ENCODE measurements around the gene LSAMP. TPM values are rescaled to one million over a fixed set of nuclear protein-coding genes. Genes with fewer than 3 reads are reported as not detected.

LSAMP gene
- total RNA-seq, 1 experiment from 2014 or later, result 3.1 TPM

- in situ Hi-C loops (cut with HindIII; ENCODE audit: low pct_unique_long_range_greater_than_20kb, low sequenced_read_pairs) (no loop called here), intact Hi-C loops (cut with micrococcal nuclease; ENCODE audit: unreplicated experiment) (no loop called here)
- H3K36me3 ChIP-seq (ENCODE audit: control insufficient read depth, insufficient read depth, low read length), result no peaks in the 10 kb centered on the region
- H3K4me1 ChIP-seq (ENCODE audit: control insufficient read depth, insufficient read depth, low read length), result no peaks in the 10 kb centered on the region
- no peaks in the 10 kb centered on the region for H3K9me3 ChIP-seq (ENCODE audit: control insufficient read depth, insufficient read depth, low read depth, low read length)
- BruUV-seq (replicated peaks), result no TSS peak
- ATAC-seq, result no peak
- H3K4me3 ChIP-seq (ENCODE audit: low read depth in 2 of 2, low read length in 2 of 2), result no peak overlapping the region
- DNase-seq (ENCODE audit: low read depth, low spot score), result no peak
- H3K27me3 ChIP-seq (ENCODE audit: control insufficient read depth, insufficient read depth, low read length), result no peaks in the 10 kb centered on the region
- ChIA-PET CTCF (no interaction called here), POLR2A (no interaction called here)
- no peak overlapping the region for H3K27ac ChIP-seq (ENCODE audit: low read length)
- TF ChIP-seq TCF7L2 (IDR thresholded peaks at IDR 0.05; ENCODE audit: low read depth, low read length), result no peak
- no peak for TF ChIP-seq POLR2AphosphoS5 (IDR thresholded peaks at IDR 0.05; ENCODE audit: low read depth, low read length)
- no peak for TF ChIP-seq SIN3A (IDR thresholded peaks at IDR 0.05; ENCODE audit: borderline replicate concordance, insufficient read depth, low read depth, low read length)
- no peak for TF ChIP-seq REST (IDR thresholded peaks at IDR 0.05; ENCODE audit: insufficient read depth in 1 of 2, low read depth in 2 of 2, low read length in 1 of 2)
- TF ChIP-seq, protein P1, sequence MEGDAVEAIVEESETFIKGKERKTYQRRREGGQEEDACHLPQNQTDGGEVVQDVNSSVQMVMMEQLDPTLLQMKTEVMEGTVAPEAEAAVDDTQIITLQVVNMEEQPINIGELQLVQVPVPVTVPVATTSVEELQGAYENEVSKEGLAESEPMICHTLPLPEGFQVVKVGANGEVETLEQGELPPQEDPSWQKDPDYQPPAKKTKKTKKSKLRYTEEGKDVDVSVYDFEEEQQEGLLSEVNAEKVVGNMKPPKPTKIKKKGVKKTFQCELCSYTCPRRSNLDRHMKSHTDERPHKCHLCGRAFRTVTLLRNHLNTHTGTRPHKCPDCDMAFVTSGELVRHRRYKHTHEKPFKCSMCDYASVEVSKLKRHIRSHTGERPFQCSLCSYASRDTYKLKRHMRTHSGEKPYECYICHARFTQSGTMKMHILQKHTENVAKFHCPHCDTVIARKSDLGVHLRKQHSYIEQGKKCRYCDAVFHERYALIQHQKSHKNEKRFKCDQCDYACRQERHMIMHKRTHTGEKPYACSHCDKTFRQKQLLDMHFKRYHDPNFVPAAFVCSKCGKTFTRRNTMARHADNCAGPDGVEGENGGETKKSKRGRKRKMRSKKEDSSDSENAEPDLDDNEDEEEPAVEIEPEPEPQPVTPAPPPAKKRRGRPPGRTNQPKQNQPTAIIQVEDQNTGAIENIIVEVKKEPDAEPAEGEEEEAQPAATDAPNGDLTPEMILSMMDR (IDR thresholded peaks at IDR 0.05), result no peak
These were observed 266.2 kb downstream of the LSAMP start for GRCh38 chr3:116179091-116179490.

GRCh38 chr3:116176974-116177555 is 268.2 kb downstream of the LSAMP start:
- ChIA-PET CTCF (no interaction called here), POLR2A (no interaction called here)
- Histone ChIP-seq H3K9me3 (ENCODE audit: control insufficient read depth, insufficient read depth, low read depth, low read length) (no peaks in the 10 kb centered on the region), H3K27ac (ENCODE audit: low read length) (no peak overlapping the region), H3K4me1 (ENCODE audit: control insufficient read depth, insufficient read depth, low read length) (no peaks in the 10 kb centered on the region), H3K36me3 (ENCODE audit: control insufficient read depth, insufficient read depth, low read length) (no peaks in the 10 kb centered on the region), H3K27me3 (ENCODE audit: control insufficient read depth, insufficient read depth, low read length) (no peaks in the 10 kb centered on the region), H3K4me3 (ENCODE audit: low read depth in 2 of 2, low read length in 2 of 2) (no peak overlapping the region)
- no peak for ATAC-seq
- in situ Hi-C loops (cut with HindIII; ENCODE audit: low pct_unique_long_range_greater_than_20kb, low sequenced_read_pairs) (no loop called here), intact Hi-C loops (cut with micrococcal nuclease; ENCODE audit: unreplicated experiment) (no loop called here)
- DNase-seq (ENCODE audit: low read depth, low spot score), result no peak
- no TSS peak for BruUV-seq (replicated peaks)
- TF ChIP-seq POLR2AphosphoS5 (IDR thresholded peaks at IDR 0.05; ENCODE audit: low read depth, low read length), result no peak
- TF ChIP-seq SIN3A (IDR thresholded peaks at IDR 0.05; ENCODE audit: borderline replicate concordance, insufficient read depth, low read depth, low read length), result no peak
- TF ChIP-seq REST (IDR thresholded peaks at IDR 0.05; ENCODE audit: insufficient read depth in 1 of 2, low read depth in 2 of 2, low read length in 1 of 2), result no peak
